Tibial nerve (tissue), 4 donors: Measurements from ENCODE around the gene CASZ1.

ENCODE experiments used
- EP300 ChIP-seq, 2 donors: sonication (generic); formaldehyde crosslinking; IDR thresholded peaks; one replicate each; pipeline ENCODE4 v1.6.1; 2017; ENCODE audit warnings: antibody characterized with exemption in 2 of 2, mild to moderate bottlenecking in 1 of 2
- POLR2A ChIP-seq, 2 donors: fragments of 450-650 bp; IDR thresholded peaks; one replicate each; pipeline ENCODE4 v1.6.1; 2017; ENCODE audit warnings: antibody characterized with exemption in 2 of 2, mild to moderate bottlenecking in 2 of 2, moderate library complexity in 2 of 2
- TF ChIP-seq, protein P1 (sequence below), 5 experiments: fragments of 200-600 bp in 3 of 5; fragments of 450-650 bp in 2 of 5; sonication (generic) in 3 of 5; IDR thresholded peaks; one replicate each; pipeline ENCODE4 v1.5.1; 2016 to 2019; ENCODE audit warnings: antibody characterized with exemption in 5 of 5, mild to moderate bottlenecking in 3 of 5, moderate library complexity in 2 of 5

- no peak for TF ChIP-seq POLR2A (IDR thresholded peaks at IDR 0.05)
- TF ChIP-seq, protein P1, sequence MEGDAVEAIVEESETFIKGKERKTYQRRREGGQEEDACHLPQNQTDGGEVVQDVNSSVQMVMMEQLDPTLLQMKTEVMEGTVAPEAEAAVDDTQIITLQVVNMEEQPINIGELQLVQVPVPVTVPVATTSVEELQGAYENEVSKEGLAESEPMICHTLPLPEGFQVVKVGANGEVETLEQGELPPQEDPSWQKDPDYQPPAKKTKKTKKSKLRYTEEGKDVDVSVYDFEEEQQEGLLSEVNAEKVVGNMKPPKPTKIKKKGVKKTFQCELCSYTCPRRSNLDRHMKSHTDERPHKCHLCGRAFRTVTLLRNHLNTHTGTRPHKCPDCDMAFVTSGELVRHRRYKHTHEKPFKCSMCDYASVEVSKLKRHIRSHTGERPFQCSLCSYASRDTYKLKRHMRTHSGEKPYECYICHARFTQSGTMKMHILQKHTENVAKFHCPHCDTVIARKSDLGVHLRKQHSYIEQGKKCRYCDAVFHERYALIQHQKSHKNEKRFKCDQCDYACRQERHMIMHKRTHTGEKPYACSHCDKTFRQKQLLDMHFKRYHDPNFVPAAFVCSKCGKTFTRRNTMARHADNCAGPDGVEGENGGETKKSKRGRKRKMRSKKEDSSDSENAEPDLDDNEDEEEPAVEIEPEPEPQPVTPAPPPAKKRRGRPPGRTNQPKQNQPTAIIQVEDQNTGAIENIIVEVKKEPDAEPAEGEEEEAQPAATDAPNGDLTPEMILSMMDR (IDR thresholded peaks at IDR 0.05) = no peak
- TF ChIP-seq EP300 (IDR thresholded peaks at IDR 0.05) = no peak
These were observed 32.8 kb upstream of the CASZ1 start for GRCh38 chr1:10829067-10829818.
